Measurements from ENCODE around the gene PRKACG.

Gene PRKACG

GRCh38 chr9:69018737-69019136 is 4.8 kb upstream of the PRKACG start:
- no peak overlapping the region for H3K9ac ChIP-seq
- H4K20me1 ChIP-seq: no peaks in the 10 kb centered on the region
- peaks cover 0 to 4% (median 2%) of the 10 kb centered on the region in 11 experiments; a peak in 9 of 22 replicates for H3K9me3 ChIP-seq (replicated peaks in 1 of 11)
- no peak for TF ChIP-seq Cebpa-rat (IDR thresholded peaks at IDR 0.05)
- no peak overlapping the region for H3K27ac ChIP-seq
- peaks cover 0 to 35% (median 19%) of the 10 kb centered on the region in 10 experiments; a peak in 14 of 20 replicates for H3K4me1 ChIP-seq
- no peaks in the 10 kb centered on the region for H3K36me3 ChIP-seq
- H3K4me3 ChIP-seq: no peak overlapping the region
- no peaks in the 10 kb centered on the region for H3K27me3 ChIP-seq
- H3K4me2 ChIP-seq: peak overlapping the region in 6 of 11 experiments; percentile 2 to 54 (median 24); a peak in 7 of 22 replicates

- no peaks in the 10 kb centered on the region for H4K20me1 ChIP-seq
- H3K4me1 ChIP-seq: peaks cover 14 to 57% (median 40%) of the 10 kb centered on the region in 10 experiments
- H3K4me3 ChIP-seq: no peak overlapping the region
- no peaks in the 10 kb centered on the region for H3K27me3 ChIP-seq
- no peak overlapping the region for H3K9ac ChIP-seq
- TF ChIP-seq Cebpa-rat (IDR thresholded peaks at IDR 0.05): no peak
- H3K9me3 ChIP-seq (replicated peaks in 1 of 11): peaks cover 0 to 10% (median 8%) of the 10 kb centered on the region in 11 experiments; a peak in 12 of 22 replicates
- H3K27ac ChIP-seq: no peak overlapping the region
- H3K4me2 ChIP-seq: 0 out of 22 replicates have a peak overlapping the region, but pooled peaks of 1 of the 11 experiments have one; percentile 12
- no peaks in the 10 kb centered on the region for H3K36me3 ChIP-seq
Observed at GRCh38 chr9:69016191-69017096, 2.5 kb upstream of the PRKACG start.

- Histone ChIP-seq H3K9me3 (replicated peaks in 1 of 11) (peaks cover 0 to 10% (median 8%) of the 10 kb centered on the region in 11 experiments; a peak in 12 of 22 replicates), H3K36me3 (no peaks in the 10 kb centered on the region), H3K4me1 (peaks cover 14 to 42% (median 35%) of the 10 kb centered on the region in 10 experiments), H3K4me3 (peak overlapping the region in 2 of 10 experiments; percentile 24 to 33; a peak in 1 of 20 replicates), H3K27ac (no peak overlapping the region), H3K27me3 (no peaks in the 10 kb centered on the region), H4K20me1 (no peaks in the 10 kb centered on the region), H3K4me2 (peak overlapping the region; percentile 55 to 87 (median 74)), H3K9ac (no peak overlapping the region)
- TF ChIP-seq Cebpa-rat (IDR thresholded peaks at IDR 0.05): no peak
Observed at GRCh38 chr9:69013382-69013727, 558 bp downstream of the PRKACG start.

GRCh38 chr9:69012696-69013381 is 1.1 kb downstream of the PRKACG start:
- H3K4me2 ChIP-seq: peak overlapping the region; percentile 55 to 87 (median 74)

GRCh38 chr9:69009708-69010107 is 4.2 kb downstream of the PRKACG start:
- H3K27ac ChIP-seq: no peak overlapping the region
- H3K27me3 ChIP-seq: no peaks in the 10 kb centered on the region
- H3K4me1 ChIP-seq: peaks cover 14 to 38% (median 24%) of the 10 kb centered on the region in 10 experiments
- no peaks in the 10 kb centered on the region for H4K20me1 ChIP-seq
- H3K4me2 ChIP-seq: no peak overlapping the region
- no peak overlapping the region for H3K4me3 ChIP-seq
- TF ChIP-seq Cebpa-rat (IDR thresholded peaks at IDR 0.05): no peak
- peaks cover 0 to 10% (median 8%) of the 10 kb centered on the region in 11 experiments; a peak in 12 of 22 replicates for H3K9me3 ChIP-seq (replicated peaks in 1 of 11)
- no peak overlapping the region for H3K9ac ChIP-seq
- H3K36me3 ChIP-seq: no peaks in the 10 kb centered on the region

More at GRCh38 chr9:69012696-69013381, 1.1 kb downstream of the PRKACG start:
- H3K4me3 ChIP-seq: peak overlapping the region in 3 of 10 experiments; percentile 3 to 33 (median 24); a peak in 4 of 20 replicates
- no peaks in the 10 kb centered on the region for H4K20me1 ChIP-seq
- peak overlapping the region in 1 of 11 experiments; percentile 28; a peak in 1 of 22 replicates for H3K27ac ChIP-seq
- H3K9ac ChIP-seq: 0 out of 22 replicates have a peak overlapping the region, but pooled peaks of 3 of the 11 experiments have one; percentile 9 to 23 (median 15)
- no peaks in the 10 kb centered on the region for H3K36me3 ChIP-seq
- no peak for TF ChIP-seq Cebpa-rat (IDR thresholded peaks at IDR 0.05)
- H3K27me3 ChIP-seq: no peaks in the 10 kb centered on the region
- peaks cover 14 to 42% (median 30%) of the 10 kb centered on the region in 10 experiments for H3K4me1 ChIP-seq
- peaks cover 0 to 10% (median 8%) of the 10 kb centered on the region in 11 experiments; a peak in 12 of 22 replicates for H3K9me3 ChIP-seq (replicated peaks in 1 of 11)

GRCh38 chr9:69004836-69005235 is 9.1 kb downstream of the PRKACG start:
- Histone ChIP-seq H4K20me1 (no peaks in the 10 kb centered on the region), H3K4me3 (no peak overlapping the region), H3K9ac (no peak overlapping the region), H3K27me3 (no peaks in the 10 kb centered on the region), H3K4me2 (no peak overlapping the region), H3K9me3 (replicated peaks in 1 of 11) (no peaks in the 10 kb centered on the region), H3K36me3 (no peaks in the 10 kb centered on the region), H3K27ac (no peak overlapping the region), H3K4me1 (peaks cover 0 to 12% (median 0%) of the 10 kb centered on the region in 10 experiments; a peak in 7 of 20 replicates)
- TF ChIP-seq Cebpa-rat (IDR thresholded peaks at IDR 0.05): no peak

- no peak for TF ChIP-seq Cebpa-rat (IDR thresholded peaks at IDR 0.05)
- H3K9me3 ChIP-seq (replicated peaks in 1 of 11): no peaks in the 10 kb centered on the region
- H3K27me3 ChIP-seq: no peaks in the 10 kb centered on the region
- H3K4me2 ChIP-seq: no peak overlapping the region
- H3K4me1 ChIP-seq: peaks cover 11 to 22% (median 15%) of the 10 kb centered on the region in 10 experiments; a peak in 19 of 20 replicates
- H3K36me3 ChIP-seq: no peaks in the 10 kb centered on the region
- H3K9ac ChIP-seq: no peak overlapping the region
- no peak overlapping the region for H3K4me3 ChIP-seq
- no peak overlapping the region for H3K27ac ChIP-seq
- no peaks in the 10 kb centered on the region for H4K20me1 ChIP-seq
Observed at GRCh38 chr9:69003051-69003450, 10.9 kb downstream of the PRKACG start.

- Histone ChIP-seq H3K4me2 (no peak overlapping the region), H3K36me3 (no peaks in the 10 kb centered on the region), H3K4me3 (no peak overlapping the region), H3K27ac (no peak overlapping the region), H4K20me1 (no peaks in the 10 kb centered on the region), H3K27me3 (no peaks in the 10 kb centered on the region), H3K4me1 (peaks cover 11 to 17% (median 16%) of the 10 kb centered on the region in 10 experiments; a peak in 19 of 20 replicates), H3K9me3 (replicated peaks in 1 of 11) (no peaks in the 10 kb centered on the region), H3K9ac (no peak overlapping the region)
- no peak for TF ChIP-seq Cebpa-rat (IDR thresholded peaks at IDR 0.05)
Observed at GRCh38 chr9:69001921-69002320, 12.0 kb downstream of the PRKACG start.

All from BLaER1 treated with 17β-estradiol and CSF1 and Interleukin-3, amounts not matched to agents 10 nM and 100 nM (cell line).